Hepatocyte (in vitro differentiated cells): ENCODE measurements around the gene IMMP2L.

ENCODE experiments used
- EZH2 ChIP-seq: fragments of 200-600 bp; sonication (generic); IDR thresholded peaks from 2 replicates; pipeline ENCODE4 v1.6.1; 2016; ENCODE audit warnings: antibody characterized with exemption, mild to moderate bottlenecking, borderline replicate concordance
- TF ChIP-seq, protein P1 (sequence below): fragments of 200-600 bp; sonication (generic); IDR thresholded peaks from 2 replicates; pipeline ENCODE4 v1.5.1; 2016; ENCODE audit warnings: antibody characterized with exemption, mild to moderate bottlenecking; ENCODE audit not compliant: poor library complexity

DNA sequence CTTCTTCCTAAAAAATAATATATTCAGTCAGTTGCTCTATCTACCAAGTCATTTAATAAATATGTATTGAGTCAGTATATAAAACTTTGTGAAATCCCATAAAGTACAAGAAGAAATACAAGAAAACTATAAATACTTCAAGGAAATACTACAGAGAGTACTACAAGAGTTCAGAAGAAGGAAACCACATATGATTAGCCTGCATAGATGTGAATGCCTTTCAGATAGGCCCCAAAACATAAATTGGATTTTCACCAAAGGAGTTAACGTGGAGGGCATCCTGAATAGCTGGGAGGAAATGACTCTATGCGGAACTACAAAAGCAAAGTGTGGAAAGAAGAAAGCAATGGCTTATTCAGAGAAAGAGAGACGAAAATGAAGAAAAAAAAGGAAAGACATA lies 351.3 kb downstream of the IMMP2L start:
- TF ChIP-seq, protein P1, sequence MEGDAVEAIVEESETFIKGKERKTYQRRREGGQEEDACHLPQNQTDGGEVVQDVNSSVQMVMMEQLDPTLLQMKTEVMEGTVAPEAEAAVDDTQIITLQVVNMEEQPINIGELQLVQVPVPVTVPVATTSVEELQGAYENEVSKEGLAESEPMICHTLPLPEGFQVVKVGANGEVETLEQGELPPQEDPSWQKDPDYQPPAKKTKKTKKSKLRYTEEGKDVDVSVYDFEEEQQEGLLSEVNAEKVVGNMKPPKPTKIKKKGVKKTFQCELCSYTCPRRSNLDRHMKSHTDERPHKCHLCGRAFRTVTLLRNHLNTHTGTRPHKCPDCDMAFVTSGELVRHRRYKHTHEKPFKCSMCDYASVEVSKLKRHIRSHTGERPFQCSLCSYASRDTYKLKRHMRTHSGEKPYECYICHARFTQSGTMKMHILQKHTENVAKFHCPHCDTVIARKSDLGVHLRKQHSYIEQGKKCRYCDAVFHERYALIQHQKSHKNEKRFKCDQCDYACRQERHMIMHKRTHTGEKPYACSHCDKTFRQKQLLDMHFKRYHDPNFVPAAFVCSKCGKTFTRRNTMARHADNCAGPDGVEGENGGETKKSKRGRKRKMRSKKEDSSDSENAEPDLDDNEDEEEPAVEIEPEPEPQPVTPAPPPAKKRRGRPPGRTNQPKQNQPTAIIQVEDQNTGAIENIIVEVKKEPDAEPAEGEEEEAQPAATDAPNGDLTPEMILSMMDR = no peak
- no peak for TF ChIP-seq EZH2
